Fibroblast of mammary gland (primary cell): ENCODE measurements around the gene SLC36A3.

Experiments
- DNase-seq: peaks from one replicate; pipeline ENCODE4 v3.0.0-alpha.2; 2010; ENCODE audit warnings: low read depth
- H3K4me3 ChIP-seq: 2 replicates; pipeline ENCODE4 v1.5.1; 2011; ENCODE audit warnings: low read depth, mild to moderate bottlenecking, low read length, moderate library complexity; ENCODE audit not compliant: control insufficient read depth
- TF ChIP-seq, protein P1 (sequence below): conservative IDR thresholded peaks from 2 replicates; pipeline ENCODE4 v1.5.1; 2011; ENCODE audit warnings: low read depth, low read length, inconsistent platforms; ENCODE audit not compliant: control insufficient read depth, insufficient read depth

The SLC36A3 gene

DNA sequence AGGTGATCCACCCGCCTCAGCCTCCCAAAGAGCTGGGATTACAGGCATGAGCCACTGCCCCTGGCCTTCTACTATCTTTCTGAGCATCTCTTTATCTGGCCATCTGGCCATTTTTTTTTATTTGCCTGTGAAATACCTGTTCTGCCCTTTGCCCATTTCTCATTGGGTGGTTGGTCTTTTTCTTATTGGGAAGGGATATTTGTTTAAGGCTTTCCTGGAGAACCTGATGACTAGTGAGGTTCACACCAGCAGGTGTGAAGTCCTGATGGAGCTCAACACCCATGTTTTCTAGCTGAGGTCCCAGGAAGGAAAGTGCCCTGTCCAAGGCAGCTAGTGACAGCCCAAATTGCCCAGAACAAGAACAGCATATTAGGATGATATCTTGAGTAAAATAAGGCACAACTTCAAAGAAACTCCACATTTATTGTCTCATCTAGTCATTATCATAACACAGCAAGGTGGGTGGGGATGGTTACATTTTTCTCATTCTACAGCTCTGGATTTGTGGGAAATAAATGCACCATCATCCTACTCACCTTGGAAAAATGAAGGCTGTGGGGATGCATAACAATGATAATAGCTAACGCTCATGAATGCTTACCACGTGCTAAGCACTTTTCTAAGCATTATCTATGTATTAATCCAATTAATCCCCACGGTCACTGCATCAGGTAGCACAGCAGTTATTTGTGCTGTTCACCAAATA lies 20.3 kb downstream of the SLC36A3 start:
- no peak for DNase-seq
- TF ChIP-seq, protein P1, sequence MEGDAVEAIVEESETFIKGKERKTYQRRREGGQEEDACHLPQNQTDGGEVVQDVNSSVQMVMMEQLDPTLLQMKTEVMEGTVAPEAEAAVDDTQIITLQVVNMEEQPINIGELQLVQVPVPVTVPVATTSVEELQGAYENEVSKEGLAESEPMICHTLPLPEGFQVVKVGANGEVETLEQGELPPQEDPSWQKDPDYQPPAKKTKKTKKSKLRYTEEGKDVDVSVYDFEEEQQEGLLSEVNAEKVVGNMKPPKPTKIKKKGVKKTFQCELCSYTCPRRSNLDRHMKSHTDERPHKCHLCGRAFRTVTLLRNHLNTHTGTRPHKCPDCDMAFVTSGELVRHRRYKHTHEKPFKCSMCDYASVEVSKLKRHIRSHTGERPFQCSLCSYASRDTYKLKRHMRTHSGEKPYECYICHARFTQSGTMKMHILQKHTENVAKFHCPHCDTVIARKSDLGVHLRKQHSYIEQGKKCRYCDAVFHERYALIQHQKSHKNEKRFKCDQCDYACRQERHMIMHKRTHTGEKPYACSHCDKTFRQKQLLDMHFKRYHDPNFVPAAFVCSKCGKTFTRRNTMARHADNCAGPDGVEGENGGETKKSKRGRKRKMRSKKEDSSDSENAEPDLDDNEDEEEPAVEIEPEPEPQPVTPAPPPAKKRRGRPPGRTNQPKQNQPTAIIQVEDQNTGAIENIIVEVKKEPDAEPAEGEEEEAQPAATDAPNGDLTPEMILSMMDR = no peak
- no peak overlapping the region for H3K4me3 ChIP-seq

DNA sequence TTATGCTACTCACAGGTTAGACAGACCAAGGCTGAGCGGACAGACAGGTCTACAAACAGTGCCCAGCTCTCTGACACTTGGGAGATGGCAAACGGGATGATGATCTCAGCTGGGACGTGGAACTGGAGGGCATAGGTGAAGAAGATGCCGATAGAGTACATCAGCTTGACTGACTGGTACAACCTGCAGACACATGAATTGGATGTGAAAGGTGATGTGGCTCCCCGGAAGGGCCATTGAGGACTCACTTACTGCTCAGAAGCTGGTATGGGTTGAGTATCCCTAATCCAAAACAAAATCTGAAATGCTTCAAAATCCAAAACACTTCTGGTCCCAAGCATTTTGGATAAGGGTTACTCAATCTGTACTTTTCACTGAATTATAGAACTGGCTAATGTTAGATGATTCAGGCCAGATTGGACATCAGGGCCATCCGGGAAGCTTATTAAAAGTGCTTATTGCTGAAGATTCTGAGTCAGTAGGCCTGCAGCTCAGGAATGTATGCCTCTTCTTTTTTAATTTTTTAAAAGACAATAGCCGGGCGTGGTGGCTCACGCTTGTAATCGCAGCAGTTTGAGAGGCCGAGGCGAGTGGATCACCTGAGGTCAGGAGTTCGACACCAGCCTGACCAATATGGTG lies 22.4 kb downstream of the SLC36A3 start:
- TF ChIP-seq, protein P1 = no peak
- no peak for DNase-seq
- H3K4me3 ChIP-seq = no peak overlapping the region

DNA sequence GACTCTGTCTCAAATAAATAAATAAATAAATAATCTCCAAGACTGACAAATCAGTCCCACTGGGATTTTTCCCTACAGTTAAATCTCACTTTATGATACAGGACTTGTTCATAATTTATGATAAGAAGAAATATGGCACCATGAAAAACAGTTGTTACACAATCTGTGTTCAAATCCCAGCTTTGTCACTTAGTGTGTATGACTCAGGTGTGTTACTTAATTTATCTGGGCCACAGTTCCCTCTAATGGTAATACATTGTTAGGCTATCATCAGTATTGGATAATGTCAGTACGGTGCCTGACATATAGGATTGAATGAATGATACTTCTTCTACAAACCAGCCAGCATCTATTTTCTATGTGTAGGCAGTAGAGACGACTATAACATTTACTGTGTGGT lies 23.1 kb downstream of the SLC36A3 start:
- peak; percentile 10 for DNase-seq
- no peak overlapping the region for H3K4me3 ChIP-seq
- TF ChIP-seq, protein P1 = no peak

DNA sequence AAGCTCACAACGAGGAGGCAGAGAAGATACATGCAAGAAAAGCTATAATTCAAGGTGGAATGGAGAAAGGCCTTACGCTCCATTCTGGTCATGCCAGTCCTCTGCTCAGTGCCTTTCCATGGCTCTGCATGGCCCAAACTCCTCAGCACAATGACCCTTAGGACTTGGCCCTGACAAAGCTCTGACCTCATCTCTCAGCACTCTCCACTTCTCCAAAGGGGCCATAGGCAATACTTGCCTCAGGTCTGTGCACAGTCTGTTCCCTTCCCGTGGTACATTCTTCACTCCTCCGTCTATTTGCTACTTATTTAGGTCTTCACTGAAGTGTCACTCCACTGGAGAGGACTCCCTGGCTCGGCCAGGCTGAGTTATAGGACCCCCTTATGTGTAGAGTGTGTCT lies 24.7 kb downstream of the SLC36A3 start:
- no peak for DNase-seq
- no peak overlapping the region for H3K4me3 ChIP-seq
- TF ChIP-seq, protein P1 = no peak

DNA sequence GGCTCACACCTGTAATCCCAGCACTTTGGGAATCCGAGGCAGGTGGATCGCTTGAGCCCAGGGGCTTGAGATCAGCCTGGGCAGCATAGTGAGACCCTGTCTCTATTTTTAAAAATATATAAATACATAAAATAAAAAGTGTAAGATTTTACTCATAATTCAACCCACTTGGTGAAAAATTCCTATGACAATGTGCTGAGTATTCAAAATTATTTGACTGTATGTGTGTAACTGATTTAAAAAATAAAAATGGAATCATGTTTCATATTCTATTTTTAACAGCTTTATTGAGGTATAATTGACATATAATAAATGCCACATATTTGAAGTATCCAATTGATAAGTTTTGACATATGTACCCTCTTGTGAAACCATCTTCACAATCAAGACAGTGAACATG lies 27.8 kb downstream of the SLC36A3 start:
- TF ChIP-seq, protein P1 = no peak
- no peak for DNase-seq
- H3K4me3 ChIP-seq = no peak overlapping the region

DNA sequence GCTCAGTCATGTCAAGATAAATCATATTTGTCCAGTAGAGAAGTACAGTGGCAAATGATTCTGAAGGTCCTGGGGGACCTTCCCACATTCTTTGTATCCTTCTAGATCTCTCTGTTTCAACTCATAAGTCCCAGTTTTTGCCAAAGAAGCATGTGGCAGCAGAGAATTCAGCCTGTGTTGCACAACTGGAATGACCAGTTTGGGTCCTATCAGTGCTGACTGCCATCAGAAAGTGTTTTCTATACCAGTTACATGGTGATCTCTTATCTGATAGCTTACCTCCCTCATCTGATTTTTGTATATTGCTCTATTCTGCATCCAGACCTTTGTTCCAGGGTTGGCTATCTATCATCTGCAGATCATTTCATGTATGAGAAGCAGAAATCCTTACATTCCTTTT lies 28.9 kb downstream of the SLC36A3 start:
- H3K4me3 ChIP-seq = no peak overlapping the region
- TF ChIP-seq, protein P1 = no peak
- no peak for DNase-seq

DNA sequence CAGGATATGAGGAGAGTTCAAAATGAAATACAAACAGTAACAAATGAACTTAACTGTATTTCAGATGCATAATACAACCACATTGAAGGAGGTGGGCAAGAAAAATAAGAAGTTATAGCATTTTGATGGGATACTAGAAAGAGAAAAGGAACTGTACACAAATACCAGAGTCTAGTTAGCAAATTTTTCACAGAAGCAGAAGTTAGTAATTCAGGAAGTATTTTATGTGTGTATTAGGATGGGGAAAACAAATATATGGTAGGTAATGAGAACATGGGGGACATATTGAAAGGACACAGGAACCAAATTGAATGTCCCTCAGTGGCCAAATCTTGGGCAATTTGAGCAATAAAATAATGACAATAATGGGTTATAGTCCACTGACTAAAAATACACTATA lies 32.2 kb downstream of the SLC36A3 start:
- DNase-seq = no peak
- no peak overlapping the region for H3K4me3 ChIP-seq
- TF ChIP-seq, protein P1 = no peak
